AG08396 (cell line): ENCODE data around the gene TNKS1BP1.
"Not testable (repeated sequence)": the region's sequence is repeated elsewhere in the genome, so short reads cannot be mapped to it uniquely, and the experiment has no call there.

Source experiments
- DNase-seq: peaks from one replicate; pipeline ENCODE4 v3.0.0; 2012; ENCODE audit warnings: low spot score, mixed read lengths

TNKS1BP1 gene, protein sequence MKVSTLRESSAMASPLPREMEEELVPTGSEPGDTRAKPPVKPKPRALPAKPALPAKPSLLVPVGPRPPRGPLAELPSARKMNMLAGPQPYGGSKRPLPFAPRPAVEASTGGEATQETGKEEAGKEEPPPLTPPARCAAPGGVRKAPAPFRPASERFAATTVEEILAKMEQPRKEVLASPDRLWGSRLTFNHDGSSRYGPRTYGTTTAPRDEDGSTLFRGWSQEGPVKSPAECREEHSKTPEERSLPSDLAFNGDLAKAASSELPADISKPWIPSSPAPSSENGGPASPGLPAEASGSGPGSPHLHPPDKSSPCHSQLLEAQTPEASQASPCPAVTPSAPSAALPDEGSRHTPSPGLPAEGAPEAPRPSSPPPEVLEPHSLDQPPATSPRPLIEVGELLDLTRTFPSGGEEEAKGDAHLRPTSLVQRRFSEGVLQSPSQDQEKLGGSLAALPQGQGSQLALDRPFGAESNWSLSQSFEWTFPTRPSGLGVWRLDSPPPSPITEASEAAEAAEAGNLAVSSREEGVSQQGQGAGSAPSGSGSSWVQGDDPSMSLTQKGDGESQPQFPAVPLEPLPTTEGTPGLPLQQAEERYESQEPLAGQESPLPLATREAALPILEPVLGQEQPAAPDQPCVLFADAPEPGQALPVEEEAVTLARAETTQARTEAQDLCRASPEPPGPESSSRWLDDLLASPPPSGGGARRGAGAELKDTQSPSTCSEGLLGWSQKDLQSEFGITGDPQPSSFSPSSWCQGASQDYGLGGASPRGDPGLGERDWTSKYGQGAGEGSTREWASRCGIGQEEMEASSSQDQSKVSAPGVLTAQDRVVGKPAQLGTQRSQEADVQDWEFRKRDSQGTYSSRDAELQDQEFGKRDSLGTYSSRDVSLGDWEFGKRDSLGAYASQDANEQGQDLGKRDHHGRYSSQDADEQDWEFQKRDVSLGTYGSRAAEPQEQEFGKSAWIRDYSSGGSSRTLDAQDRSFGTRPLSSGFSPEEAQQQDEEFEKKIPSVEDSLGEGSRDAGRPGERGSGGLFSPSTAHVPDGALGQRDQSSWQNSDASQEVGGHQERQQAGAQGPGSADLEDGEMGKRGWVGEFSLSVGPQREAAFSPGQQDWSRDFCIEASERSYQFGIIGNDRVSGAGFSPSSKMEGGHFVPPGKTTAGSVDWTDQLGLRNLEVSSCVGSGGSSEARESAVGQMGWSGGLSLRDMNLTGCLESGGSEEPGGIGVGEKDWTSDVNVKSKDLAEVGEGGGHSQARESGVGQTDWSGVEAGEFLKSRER (N-terminal part only)

GRCh38 chr11:57324886-57325734 lies at the start of gene TNKS1BP1:
TNKS1BP1 (minus strand) TSS chr11:57324952; CDS start chr11:57321885, 3,067 bp downstream.
- peak; percentile 97 for DNase-seq

DNA sequence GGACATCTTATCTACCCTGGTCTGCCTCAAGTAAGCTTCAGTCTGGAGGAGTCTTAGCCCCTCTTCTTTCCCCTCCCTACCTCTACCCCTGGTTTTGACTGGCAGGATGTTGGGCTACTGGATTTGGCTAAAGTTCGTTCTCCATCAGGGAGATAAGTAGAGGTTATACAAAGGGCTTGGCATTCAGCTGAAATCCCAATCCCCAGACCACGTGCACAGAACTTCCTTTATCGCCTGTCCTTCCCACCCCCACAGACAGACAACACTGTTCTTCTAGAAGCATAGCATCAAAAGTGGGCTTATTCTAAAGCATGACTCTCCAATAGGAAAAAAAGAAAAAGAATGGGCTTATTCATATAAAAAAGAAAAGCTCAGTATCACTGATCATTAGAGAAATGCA lies 48.4 kb upstream of the TNKS1BP1 start:
- no peak for DNase-seq

DNA sequence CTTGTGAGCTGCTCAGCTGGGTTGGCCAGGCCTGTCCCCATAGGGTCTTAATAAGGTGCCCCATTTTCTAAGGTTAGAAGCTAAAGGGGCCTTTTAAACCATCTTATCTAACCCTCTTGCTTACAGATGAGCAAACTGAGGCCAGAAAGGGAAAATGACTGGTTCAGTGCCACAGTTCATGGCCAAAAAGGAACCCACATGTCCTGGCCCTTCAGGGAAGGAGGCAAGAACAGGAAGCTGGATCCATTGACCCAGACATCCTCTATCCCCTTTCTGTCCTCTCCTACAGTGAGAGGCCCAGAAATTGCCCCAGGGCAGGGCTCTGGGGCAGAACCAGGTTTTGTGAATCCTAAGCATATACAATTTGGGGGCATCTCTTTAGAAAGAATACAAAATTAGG lies 46.2 kb upstream of the TNKS1BP1 start:
- no peak for DNase-seq

GRCh38 chr11:57370251-57370650 lies 45.5 kb upstream of the TNKS1BP1 start:
- DNase-seq: no peak

- no peak for DNase-seq
Measured at GRCh38 chr11:57368845-57369232, 44.1 kb upstream of the TNKS1BP1 start.

- DNase-seq: no peak
Measured at GRCh38 chr11:57368106-57368844, 43.5 kb upstream of the TNKS1BP1 start.

GRCh38 chr11:57364851-57365660 lies 40.3 kb upstream of the TNKS1BP1 start:
- no peak for DNase-seq

DNA sequence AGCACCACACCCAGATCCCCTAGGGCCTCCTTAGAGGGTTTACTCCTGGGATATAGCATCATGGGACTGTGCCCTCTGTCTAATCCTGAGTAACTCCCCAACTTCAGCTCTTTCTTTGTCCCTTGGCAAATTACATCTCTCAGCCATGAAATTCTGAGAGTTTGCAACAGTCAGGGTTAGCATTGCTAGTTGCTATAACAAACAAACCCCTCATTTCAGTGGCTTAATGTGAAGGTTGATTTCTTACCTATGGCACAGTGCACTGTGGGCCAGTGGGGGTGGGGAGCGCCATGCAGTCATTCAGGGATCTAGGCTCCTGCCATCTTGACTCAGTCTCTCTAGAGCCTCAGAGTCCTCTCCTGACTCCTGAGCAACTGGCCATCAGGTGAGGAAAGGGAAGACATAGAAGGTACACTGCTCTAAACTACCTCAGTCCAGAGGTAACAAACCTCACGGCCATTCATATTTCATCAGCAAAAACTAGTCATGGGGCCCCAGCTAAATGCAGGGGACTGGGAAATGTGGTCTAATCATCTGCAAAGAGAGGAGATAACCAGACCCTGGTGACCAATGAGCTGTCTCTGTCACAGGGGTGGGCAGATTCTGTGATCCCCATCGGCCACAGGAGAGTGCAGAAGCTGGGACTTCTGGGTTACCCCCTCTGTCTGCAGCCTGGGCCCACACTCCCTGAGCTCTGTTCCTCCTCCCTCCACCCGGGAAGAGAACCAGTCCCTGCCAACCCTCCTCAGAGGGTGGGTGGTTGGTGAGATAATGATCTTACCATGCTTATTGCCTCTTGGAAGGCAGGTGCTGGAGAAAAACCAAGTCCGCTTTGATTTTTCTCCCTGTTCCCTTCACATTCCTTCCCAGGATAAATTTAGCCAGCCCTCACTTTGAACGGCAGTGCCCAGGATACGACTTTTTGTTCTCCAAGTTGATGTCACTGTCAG lies 38.7 kb upstream of the TNKS1BP1 start:
- DNase-seq: no peak

- DNase-seq: no peak
Measured at GRCh38 chr11:57361926-57362325, 37.2 kb upstream of the TNKS1BP1 start.

- not testable (repeated sequence) for DNase-seq
Measured at GRCh38 chr11:57361420-57361819, 36.7 kb upstream of the TNKS1BP1 start.

- DNase-seq: no peak
Measured at GRCh38 chr11:57360991-57361390, 36.2 kb upstream of the TNKS1BP1 start.

DNA sequence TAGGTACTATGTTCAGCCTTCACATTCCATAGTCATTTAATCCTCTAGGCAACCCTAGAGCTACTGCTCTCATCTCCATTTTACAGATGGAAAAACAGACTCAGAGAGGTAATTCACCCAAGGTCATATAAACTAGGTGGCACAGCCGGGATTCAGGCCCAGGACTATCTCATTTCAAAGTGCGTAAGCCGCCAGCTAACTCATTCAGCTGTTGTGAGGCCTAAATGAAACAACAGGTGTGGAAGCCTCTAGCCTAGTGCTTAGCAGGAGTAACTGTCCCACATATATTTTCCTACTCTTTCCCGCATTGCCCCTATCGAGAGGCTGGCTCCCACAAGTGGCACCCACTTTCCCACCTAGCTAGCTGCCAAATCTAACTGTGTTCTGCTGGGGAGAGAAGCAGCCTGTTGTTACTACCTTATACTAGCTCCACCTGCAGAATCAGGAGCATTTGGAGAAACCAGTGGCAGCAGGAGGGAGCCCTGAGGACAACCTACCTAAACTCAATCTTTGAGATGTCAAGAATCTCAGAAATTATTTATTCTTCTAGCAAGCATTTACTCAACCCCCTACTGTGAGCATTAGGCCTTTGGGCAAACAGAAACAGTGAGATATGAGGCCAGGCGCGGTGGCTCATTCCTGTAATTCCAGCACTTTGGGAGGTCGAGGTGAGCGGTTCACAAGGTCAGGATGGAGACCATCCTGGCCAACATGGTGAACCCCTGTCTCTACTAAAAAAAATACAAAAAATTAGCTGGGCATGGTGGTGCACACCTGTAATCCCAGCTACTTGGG lies 35.3 kb upstream of the TNKS1BP1 start:
- DNase-seq: no peak

DNA sequence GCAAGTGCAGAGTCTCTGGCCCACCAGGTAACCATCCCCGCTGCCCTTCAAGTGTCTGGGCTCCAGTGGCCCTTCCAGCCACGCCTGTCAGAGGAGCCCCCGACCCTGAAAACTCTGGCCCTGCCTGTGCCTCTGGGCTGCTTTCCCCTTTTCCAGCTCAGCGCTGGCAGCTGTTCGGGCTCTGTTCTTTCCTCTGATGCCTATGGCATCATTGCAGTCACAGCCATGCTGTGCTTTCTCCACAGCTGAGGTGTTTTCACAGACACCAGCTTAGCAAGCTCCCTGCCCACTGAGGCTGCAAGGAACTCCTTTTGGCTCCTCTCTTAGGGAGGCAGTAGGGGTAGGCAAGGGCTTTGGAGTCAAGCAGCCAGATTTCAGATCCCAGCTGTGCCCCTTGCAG lies 34.6 kb upstream of the TNKS1BP1 start:
- no peak for DNase-seq

- DNase-seq: no peak
Measured at GRCh38 chr11:57358991-57359390, 34.2 kb upstream of the TNKS1BP1 start.

- DNase-seq: no peak
Measured at GRCh38 chr11:57358543-57358961, 33.8 kb upstream of the TNKS1BP1 start.

GRCh38 chr11:57357856-57358255 lies 33.1 kb upstream of the TNKS1BP1 start:
- peak; percentile 22 for DNase-seq

DNA sequence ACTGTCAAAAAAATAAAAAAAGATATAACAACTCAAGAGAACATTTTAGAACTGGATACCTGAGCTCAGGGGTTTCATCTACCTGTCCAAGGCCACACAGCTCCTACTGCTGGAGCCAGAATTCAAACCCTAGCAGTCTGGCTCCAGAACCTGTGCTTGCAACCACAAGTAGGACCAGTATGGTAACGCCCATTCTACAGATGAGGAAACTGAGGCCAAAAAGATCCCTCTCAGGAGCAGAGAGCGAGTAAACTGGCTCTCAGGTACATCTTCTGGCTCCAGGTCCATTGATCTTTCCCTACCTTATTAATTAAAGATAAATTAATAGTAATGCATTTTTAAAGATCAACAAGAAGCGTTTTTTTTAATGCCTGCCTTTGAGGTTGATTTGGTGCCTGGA lies 32.6 kb upstream of the TNKS1BP1 start:
- DNase-seq: no peak

- DNase-seq: no peak
Measured at GRCh38 chr11:57356268-57356667, 31.5 kb upstream of the TNKS1BP1 start.
